ENCODE results near the gene MRGPRG. TPM values are rescaled to one million over a fixed set of nuclear protein-coding genes. Genes with fewer than 3 reads are reported as not detected.

Gene MRGPRG
- total RNA-seq, 1 experiment from 2014 or later = not detected

GRCh38 chr11:3196161-3197043 is 22.2 kb downstream of the MRGPRG start:
- Histone ChIP-seq H3K9me3 (ENCODE audit: control insufficient read depth in 1 of 2, insufficient read depth in 1 of 2, low read depth in 1 of 2, low read length in 2 of 2) (no peaks in the 10 kb centered on the region), H3K27me3 (ENCODE audit: insufficient read depth, low read length) (peaks cover 8% of the 10 kb centered on the region; the same call in 1 of the 2 replicates), H3K9me2 (ENCODE audit: insufficient read depth) (no peaks in the 10 kb centered on the region), H3K4me3 (replicated peaks in 1 of 2; ENCODE audit: low read depth in 1 of 2, low read length in 2 of 2) (no peak overlapping the region), H3K79me2 (ENCODE audit: insufficient read depth, low read length) (no peaks in the 10 kb centered on the region), H2AFZ (ENCODE audit: low read depth, low read length, poor library complexity, severe bottlenecking) (no peak overlapping the region), H3K27ac (ENCODE audit: low read depth, low read length) (no peak overlapping the region), H3K4me2 (ENCODE audit: low read length) (no peak overlapping the region), H3K9ac (ENCODE audit: low read length) (no peak overlapping the region), H3K36me3 (ENCODE audit: control insufficient read depth in 1 of 2, insufficient read depth in 2 of 2, low read length in 2 of 2) (no peaks in the 10 kb centered on the region), H3K4me1 (ENCODE audit: control insufficient read depth in 1 of 2, insufficient read depth in 2 of 2, low read length in 2 of 2) (no peaks in the 10 kb centered on the region), H4K20me1 (ENCODE audit: insufficient read depth) (no peaks in the 10 kb centered on the region)
- DNase-seq (ENCODE audit: low read depth, low spot score) (no peak), ATAC-seq (no peak)
- TF ChIP-seq FOSL1 (IDR thresholded peaks at IDR 0.05; ENCODE audit: low read depth) (no peak), ELF1 (IDR thresholded peaks at IDR 0.05; ENCODE audit: borderline replicate concordance, low read depth) (no peak), YY1 (IDR thresholded peaks at IDR 0.05; ENCODE audit: extremely low read depth, insufficient replicate concordance, low read depth, low read length) (no peak), POLR2A (IDR thresholded peaks at IDR 0.05; ENCODE audit: borderline replicate concordance, extremely low read depth, insufficient read depth, insufficient read length) (no peak), ZFX (IDR thresholded peaks at IDR 0.05) (no peak), CEBPB (IDR thresholded peaks at IDR 0.05; ENCODE audit: low read depth) (no peak), CBX3 (IDR thresholded peaks at IDR 0.05; ENCODE audit: low read depth) (no peak)
- TF ChIP-seq, protein P1, sequence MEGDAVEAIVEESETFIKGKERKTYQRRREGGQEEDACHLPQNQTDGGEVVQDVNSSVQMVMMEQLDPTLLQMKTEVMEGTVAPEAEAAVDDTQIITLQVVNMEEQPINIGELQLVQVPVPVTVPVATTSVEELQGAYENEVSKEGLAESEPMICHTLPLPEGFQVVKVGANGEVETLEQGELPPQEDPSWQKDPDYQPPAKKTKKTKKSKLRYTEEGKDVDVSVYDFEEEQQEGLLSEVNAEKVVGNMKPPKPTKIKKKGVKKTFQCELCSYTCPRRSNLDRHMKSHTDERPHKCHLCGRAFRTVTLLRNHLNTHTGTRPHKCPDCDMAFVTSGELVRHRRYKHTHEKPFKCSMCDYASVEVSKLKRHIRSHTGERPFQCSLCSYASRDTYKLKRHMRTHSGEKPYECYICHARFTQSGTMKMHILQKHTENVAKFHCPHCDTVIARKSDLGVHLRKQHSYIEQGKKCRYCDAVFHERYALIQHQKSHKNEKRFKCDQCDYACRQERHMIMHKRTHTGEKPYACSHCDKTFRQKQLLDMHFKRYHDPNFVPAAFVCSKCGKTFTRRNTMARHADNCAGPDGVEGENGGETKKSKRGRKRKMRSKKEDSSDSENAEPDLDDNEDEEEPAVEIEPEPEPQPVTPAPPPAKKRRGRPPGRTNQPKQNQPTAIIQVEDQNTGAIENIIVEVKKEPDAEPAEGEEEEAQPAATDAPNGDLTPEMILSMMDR (IDR thresholded peaks at IDR 0.05 in 2 of 3, conservative IDR thresholded peaks at IDR 0.05 in 1 of 3; ENCODE audit: borderline replicate concordance in 1 of 3, insufficient read depth in 1 of 3, low read depth in 2 of 3, low read length in 2 of 3) = no peak
- TF ChIP-seq, protein P2, sequence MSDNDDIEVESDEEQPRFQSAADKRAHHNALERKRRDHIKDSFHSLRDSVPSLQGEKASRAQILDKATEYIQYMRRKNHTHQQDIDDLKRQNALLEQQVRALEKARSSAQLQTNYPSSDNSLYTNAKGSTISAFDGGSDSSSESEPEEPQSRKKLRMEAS (IDR thresholded peaks at IDR 0.05) = no peak
- CTCF ChIA-PET = interaction anchor here (0.9 kb wide), 1 partner anchor 27 kb away, joined by 3 read pairs; no protein-coding TSS in a partner anchor
- RAD21 ChIA-PET (ENCODE audit: low non-redundant PET in 1 of 2, low total read pairs in 2 of 2, uncharacterized antibody in 2 of 2, unreplicated experiment in 2 of 2) = no interaction called here
- POLR2A ChIA-PET = no interaction called here
- intact Hi-C loops (cut with micrococcal nuclease) = no loop called here
- BruUV-seq (replicated peaks) = no TSS peak

Measured in HCT116 (cell line).